GM10847 (cell line): ENCODE measurements around the gene ELP4.

Source experiments
- POLR2A ChIP-seq: IDR thresholded peaks from 2 replicates; pipeline ENCODE4 v1.6.1; 2011; ENCODE audit not compliant: insufficient read length; ENCODE audit errors: extremely low read depth

The ELP4 gene

DNA sequence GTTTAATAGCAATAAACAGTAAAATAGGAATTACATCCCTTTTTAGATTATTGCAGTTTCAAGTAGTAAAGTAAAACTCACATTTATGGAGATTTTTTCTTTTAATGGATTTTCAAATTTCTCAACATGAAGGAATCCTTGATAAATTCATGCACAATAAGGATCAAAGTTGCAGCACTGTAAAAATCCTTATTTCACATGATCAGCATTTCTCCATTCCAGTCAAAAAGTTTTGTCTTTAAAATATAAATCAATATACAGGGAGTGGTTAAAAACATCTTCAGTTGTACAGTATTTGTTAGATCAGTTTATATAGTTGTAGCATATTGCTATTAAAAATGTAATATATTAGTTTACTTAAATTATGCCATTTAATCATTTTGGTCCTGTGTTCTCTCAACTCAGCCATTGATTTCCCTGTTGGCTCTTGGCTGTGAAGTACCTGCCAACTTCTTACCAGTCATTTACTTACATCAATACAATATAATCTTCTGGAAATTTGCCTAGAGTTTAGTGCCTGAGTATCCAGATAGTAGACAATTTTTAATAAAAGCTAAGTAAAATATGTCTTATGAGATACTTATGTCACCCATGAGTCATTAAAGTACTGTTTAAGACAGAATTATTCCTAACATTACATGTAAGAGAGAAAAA, 12.1 kb downstream of the ELP4 start:
- TF ChIP-seq POLR2A: no peak

DNA sequence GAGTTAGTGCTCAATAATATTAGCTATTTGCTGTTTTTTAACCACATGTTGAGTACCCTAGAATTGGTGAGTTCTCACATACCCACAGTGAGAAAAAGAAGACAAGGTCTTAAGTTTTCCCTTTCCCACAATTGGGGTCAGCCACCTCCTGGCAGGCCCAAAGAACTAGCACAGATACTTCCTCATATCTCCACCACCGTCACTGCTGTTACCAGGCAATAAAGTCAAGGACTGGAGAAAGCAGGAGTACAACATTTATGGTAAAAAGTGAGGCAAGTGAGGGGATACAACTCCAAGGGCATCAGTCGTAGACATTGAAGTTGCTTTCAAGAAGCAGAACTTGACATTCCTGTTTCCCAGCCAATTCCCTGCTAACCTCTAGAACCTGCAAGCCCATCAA, 19.6 kb downstream of the ELP4 start:
- no peak for TF ChIP-seq POLR2A

DNA sequence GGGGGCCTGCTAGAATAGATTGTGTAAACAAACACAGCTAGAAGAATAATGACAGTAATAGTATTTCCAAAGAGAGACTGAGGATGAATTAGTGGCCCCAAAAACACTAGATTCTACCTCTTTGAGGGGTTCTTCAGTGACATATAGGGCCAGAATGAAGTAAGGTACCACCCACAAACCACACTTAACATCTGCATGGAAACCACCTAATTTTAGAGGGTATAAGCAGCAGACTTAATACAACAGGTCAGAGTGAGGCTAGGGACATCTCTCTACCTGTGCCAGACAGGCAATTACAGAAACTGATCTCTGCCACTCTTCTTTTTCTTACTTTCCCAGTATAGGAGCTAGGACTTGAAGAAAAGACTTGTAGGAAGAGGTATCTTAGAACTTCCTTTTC, 20.1 kb downstream of the ELP4 start:
- TF ChIP-seq POLR2A: no peak

DNA sequence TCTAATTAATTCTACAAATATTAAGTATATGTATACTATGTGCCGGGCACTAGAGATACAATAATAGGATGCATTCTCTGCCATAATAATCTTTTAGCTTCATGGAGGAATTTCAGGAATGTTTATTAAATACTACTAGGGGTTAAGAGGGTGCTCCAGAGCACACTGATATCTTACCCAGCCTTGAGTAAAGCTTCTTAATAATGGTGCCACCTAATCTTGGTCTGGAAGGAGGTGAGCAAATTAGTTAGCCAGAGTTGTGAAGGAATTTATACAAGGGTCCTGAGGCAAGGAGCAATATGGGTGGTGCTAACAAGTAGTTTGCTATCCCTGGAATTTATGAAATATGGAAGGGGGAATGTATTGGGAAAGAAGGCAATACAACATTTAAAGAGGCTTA, 21.7 kb downstream of the ELP4 start:
- no peak for TF ChIP-seq POLR2A

DNA sequence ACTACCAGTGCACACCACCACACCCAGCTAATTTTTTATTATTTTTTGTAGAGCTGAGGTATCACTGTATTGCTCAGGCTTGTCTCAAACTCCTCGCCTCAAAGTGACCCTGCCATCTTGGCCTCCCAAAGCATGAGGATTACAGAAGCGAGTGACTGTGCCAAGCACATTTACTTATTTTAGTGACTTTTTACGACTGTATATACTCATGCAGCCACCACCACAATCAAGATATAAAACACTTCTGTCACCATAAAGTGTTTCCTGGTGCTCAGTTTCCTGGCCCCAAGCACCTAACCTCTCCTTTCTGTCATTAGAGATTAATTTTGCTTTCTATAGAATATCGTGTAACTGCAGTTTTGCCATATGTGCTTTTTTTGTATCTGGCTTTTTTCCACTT, 25.9 kb downstream of the ELP4 start:
- no peak for TF ChIP-seq POLR2A

DNA sequence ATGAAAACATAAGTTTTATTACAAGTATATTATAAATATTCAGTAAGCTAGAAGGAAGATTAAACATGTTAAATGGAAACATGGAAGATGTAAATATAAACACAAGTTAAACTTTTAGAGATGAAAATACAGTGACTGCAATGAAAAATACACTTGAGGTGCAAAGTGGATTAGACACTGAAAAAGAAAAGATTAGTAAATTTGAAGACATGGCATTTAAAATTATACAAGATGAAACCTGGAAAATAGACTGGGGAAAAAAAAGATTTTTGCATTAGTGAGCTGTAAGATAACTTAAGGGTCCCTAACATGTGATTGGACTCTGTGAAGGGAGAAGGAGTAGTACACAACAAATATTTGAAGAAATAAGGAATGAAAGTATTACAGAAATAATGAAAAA, 33.3 kb downstream of the ELP4 start:
- TF ChIP-seq POLR2A: no peak

DNA sequence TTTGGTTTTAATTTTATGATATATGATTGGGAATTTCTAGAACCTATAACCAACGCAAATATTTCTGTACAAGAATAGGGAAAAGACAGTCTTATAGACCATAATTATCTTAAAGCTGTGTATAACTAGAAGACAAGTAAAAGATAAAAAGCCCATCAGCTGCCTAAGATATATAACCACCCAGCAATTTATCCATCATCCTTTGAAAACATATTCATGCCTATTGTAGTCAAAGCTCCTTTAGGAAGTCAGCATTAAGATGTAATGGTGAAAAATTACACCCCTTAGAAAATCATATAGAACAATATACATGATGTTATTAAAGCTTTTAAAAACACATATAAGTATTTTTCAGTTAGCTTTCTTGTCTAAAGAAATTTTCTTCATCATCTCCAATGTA, 46.4 kb downstream of the ELP4 start:
- TF ChIP-seq POLR2A: no peak

DNA sequence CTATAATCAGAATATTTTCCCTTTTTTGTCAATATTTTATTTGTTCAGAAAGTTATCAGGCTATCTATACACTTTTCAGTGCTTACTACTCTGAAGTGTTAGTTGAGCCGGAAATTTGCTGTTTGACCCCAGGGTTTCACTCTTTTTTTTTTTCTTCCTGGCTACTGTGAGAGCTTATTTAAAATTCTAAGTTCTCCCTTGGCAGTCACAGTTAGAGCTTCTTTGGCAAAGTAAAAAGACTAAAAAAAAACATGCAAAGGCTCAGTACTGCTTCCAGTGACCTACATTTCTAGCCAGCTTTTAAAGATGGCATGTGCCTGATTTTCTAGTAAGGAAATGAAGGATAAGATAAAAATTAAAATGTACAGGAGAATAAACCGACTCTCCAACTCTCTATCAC, 48.4 kb downstream of the ELP4 start:
- no peak for TF ChIP-seq POLR2A

DNA sequence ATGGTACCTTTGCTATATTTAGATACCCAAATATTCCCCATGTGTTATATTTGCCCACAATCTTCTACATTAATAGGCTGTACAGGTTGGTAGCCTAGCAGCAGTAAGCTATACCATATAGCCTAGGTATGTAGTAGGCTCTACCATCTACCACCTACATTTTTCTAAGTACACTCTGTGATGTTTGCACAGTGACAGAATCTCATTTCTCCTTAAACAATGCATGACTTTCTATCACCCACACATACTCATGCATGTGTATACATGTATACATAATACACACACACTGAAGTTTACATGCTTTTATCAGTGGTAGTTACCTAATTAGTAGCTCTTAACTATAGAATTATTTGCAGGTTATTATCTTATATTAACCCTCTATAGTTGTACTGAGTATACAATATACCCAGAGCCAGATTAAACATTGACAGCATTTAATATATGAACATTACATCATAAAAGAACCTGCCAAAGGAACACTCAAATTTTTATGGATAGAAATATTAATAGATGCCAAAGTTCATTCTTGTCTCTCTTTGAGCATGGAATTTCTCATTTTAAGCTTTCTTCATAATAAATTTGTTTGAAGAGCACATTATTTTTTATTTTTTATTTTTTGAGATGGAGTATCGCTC, 51.4 kb downstream of the ELP4 start:
- no peak for TF ChIP-seq POLR2A

DNA sequence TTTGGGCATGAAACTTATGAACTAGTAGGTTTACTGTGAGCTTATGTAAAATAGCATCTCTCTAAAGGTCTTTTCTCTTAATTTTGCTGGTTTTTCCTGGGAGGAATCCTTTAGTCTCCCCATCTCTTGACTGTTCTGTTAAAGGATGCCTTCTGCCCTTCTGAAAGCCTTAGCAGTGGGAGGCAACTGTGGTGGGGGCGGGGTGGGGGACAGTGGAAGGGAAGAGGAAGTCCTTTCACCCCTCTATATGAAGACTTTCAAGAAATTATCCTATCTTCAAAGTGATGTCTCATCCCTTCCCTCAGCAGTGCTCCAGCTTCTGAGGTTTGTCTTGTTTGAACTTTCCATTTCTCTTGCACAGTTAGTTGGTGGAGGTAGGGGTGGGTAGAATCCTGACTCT, 73.1 kb downstream of the ELP4 start:
- TF ChIP-seq POLR2A: no peak

DNA sequence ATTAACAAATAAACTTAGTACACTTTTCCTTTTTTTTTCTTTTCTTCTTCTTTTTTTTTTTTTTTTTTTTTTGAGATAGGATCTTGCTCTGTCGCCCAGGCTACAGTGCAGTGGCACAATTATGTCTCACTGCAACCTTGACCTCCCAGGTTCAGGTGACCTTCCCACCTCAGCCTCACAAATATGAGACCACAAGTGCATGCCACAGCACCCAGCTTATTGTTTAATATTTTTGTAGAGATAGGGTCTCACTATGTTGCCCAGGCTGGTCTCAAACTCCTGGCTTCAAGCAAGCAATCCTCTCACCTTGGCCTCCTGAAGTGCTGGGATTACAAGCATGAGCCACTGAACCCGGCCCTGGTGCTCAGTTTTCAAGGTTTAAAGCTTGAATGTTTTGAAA, 88.9 kb downstream of the ELP4 start:
- no peak for TF ChIP-seq POLR2A

DNA sequence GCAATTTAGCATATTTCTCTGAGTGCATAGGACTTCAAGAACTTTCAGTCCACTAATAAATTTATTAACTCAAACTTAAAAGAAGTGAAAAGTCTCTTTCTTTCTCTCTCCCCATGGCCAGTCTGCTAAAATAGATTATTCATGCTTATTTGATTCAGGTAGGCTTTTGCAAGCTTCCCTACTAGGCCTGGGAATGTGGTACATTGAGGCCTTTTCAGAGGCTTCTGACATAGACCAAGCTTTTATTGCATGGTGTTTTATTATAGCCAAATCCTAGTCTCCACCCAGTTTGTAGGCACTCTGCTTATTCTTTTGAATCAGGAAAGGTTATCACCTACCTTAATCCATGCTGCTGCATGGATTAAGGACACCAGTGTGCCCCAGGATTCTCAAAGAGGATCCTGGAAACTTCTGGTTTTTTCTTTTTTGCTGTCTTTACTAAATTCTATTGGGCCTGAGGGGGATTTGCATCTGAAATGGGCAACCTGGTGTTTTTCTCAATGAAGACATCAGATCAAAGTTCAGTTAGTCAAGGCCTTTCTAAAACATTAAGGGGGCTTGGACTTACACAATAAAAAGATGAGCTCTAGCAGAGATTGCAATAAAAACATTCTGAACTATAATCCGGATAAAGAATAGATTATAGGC, 92.2 kb downstream of the ELP4 start:
- no peak for TF ChIP-seq POLR2A

DNA sequence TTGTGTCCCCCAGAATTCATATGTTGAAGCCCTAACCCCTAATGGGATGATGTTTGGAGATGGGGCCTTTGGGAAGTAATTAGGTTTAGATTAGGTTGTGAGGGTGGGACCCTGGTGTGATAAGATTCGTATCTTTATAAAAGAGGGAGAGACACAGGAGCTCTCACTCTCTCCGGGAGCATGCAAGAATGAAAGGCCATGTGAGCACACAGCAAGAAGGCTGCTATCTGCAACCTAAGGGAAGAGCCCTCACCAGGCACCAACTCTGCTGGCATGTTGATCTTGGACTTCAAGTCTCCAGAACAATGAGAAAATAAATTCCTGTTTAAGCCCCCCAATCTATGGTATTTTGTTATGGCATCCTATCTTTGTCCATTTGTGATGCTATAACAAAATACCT, 97.3 kb downstream of the ELP4 start:
- TF ChIP-seq POLR2A: no peak

DNA sequence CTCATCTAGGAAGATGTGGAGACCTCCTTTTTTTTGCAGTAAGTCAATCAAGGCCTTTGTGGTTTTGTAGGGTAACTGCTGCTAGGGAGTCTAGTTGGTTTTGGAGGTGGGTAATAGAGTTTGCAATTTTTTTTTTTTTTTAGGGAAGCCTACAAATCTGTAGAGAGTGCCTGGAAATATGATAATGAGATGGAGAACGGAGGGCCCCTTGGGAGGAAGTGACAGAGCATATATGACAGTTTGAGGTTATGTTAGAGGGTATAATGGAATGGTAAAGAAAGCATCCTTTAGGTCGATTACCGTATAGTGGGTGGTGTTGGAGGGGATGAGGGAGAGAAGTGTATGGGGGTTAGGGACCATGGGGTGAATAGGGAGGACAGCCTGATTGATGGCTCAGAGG, 98.3 kb downstream of the ELP4 start:
- no peak for TF ChIP-seq POLR2A

DNA sequence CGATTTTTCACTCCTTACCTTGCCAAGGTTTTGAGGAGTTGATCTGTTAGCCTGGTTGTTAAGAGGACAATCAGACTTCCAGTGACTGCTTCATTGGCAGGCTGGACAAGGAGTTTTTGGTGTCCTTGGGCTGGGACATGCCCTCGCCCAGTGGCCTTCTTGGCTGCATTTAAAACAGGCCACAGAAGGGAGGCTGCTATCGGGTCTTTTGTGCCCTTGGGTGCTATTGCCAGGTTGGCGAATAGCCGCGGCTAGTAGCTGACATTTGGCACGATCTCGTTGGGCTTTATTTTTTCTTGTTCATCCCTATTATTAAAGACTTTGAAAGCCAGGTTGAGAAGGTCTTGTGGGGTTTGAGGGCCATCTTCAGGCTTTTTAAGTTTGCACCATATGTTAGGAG, 99.4 kb downstream of the ELP4 start:
- TF ChIP-seq POLR2A: no peak

DNA sequence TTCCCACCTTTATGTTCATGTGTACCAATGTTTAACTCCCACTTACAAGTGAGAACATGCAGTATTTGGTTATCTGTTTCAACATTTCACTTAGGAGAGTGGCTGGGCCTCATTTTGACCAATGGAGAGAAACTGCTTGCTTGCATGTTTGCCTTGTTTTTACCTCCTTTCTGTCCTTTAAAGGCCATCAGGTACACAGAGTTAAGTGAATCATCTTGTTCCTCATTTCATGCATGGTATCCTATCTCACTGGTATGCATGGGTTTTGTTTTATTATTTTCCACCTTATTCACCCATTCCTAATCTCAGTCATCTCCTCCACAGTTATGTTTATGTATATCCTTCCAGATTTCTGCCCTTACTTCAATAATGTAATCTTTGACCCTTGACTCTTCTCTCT, 101.0 kb downstream of the ELP4 start:
- no peak for TF ChIP-seq POLR2A

DNA sequence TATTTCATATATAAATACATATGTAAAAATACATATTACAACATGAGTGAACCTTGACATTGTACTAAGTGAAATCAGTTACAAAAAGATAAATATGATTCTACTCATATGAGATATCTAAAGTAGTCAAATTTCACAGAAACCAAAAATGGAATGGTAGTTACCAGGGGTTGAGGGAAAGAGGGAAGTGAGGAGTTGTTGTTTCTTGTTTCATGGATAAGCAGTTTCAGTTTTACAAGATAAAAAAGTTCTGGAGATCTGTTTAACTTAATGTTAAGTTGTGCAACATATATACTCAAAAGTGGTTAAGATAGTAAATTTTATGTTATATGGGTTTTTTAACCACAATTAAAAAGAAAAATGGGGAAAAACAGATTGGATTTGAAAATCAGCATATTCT, 107.7 kb downstream of the ELP4 start:
- no peak for TF ChIP-seq POLR2A
